Stromal cell of bone marrow (primary cell): ENCODE measurements around the gene PPP1R13B.

Source experiments
- DNase-seq: peaks from one replicate; pipeline ENCODE4 v3.0.0-alpha.2; 2012; ENCODE audit warnings: low read depth

PPP1R13B gene

GRCh38 chr14:103684471-103684870 is 162.9 kb downstream of the PPP1R13B start:
- DNase-seq = no peak
